Measurements from ENCODE around the gene SNX17. TPM values are rescaled to one million over a fixed set of nuclear protein-coding genes. Genes with fewer than 3 reads are reported as not detected.
A peak's percentile ranks its signal among the peaks of the same experiment; 100 is the strongest.

The SNX17 gene
- total and polyA plus RNA-seq, 2 donors (not counting 1 experiment from before 2014, with no cell fraction given): 118 to 155 TPM

DNA sequence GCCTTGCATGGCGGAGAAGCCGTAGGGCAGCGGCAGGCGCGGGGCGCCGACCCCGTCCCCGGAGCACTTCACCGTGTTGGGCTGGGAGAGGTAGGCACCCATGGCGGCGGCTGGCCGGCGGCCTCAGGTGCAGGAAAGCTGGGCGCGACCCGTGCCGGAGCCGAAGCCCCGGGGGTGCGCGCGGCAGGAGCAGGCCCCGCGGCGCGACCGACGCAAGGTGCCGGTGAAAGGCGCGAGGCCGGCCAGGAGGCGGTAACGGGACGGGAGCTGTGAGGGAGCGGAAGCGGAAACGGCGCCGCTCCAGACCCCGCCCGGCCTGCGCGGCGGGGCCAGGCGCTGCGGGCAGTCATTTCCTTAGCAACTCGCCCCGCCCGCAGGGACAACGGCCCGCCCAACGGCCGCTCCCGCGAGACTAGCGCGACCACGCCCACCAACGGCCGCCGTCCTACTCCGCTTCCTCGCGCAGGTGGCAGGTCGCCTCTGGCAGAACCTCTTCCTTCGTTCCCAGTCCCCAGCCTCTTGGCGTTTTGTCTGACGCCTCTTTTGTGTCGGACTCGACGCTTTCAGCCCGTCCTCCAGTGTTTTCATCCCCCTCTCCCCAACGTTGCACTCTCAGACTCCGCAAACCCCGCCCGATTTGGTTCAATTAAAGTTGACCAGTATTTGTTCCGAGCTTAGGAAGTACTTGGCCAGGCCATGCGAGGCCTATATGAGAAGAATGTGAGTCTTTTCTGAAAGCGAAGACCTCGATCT, 39.1 kb downstream of the SNX17 start, which contains the start of gene PPM1G:
Gene PPM1G, minus strand, starts transcription at position 271 of the 753 bp plus-strand sequence. Its CDS starts 169 bp downstream, at position 102.
- peak; percentile 88 to 89 for DNase-seq (ENCODE audit: low read depth in 2 of 2)
- Histone ChIP-seq H3K79me2 (ENCODE audit: control insufficient read depth, insufficient read depth, low read length) (peaks cover 42% of the 10 kb centered on the region), H3K9me3 (ENCODE audit: control insufficient read depth, insufficient read depth, low read depth, low read length) (no peaks in the 10 kb centered on the region), H3K36me3 (ENCODE audit: control insufficient read depth, insufficient read depth, low read length) (no peaks in the 10 kb centered on the region), H3K4me1 (ENCODE audit: control insufficient read depth, extremely low read depth, insufficient read depth, low read length) (no peaks in the 10 kb centered on the region), H3K27ac (ENCODE audit: insufficient read depth, low read length) (peak within 1 kb of the TSS; percentile 83), H3K9ac (ENCODE audit: insufficient read depth, low read length) (peak within 1 kb of the TSS; percentile 85), H3K4me2 (ENCODE audit: extremely low read depth, insufficient read depth, low read length) (peak within 1 kb of the TSS; percentile 92), H3K4me3 (replicated peaks in 1 of 4; ENCODE audit: control extremely low read depth in 1 of 4, insufficient read depth in 1 of 4, low read depth in 3 of 4, low read length in 4 of 4) (peak within 1 kb of the TSS; percentile 85 to 95 (median 88)), H4K20me1 (ENCODE audit: control insufficient read depth, extremely low read depth, insufficient read depth, low read length) (no peaks in the 10 kb centered on the region), H3K27me3 (ENCODE audit: control insufficient read depth, insufficient read depth, low read length) (no peaks in the 10 kb centered on the region), H2AFZ (ENCODE audit: low read length) (peak within 1 kb of the TSS; percentile 94)
- no peak for TF ChIP-seq EZH2 (IDR thresholded peaks at IDR 0.05; ENCODE audit: low read length, missing control alignments)
- no peak for TF ChIP-seq CTCF (conservative IDR thresholded peaks at IDR 0.05 in 1 of 2, IDR thresholded peaks at IDR 0.05 in 1 of 2; ENCODE audit: low read depth in 1 of 2, low read length in 2 of 2)

- Histone ChIP-seq H3K4me2 (ENCODE audit: extremely low read depth, insufficient read depth, low read length) (no peak overlapping the region), H3K27ac (ENCODE audit: insufficient read depth, low read length) (no peak overlapping the region), H3K4me1 (ENCODE audit: control insufficient read depth, extremely low read depth, insufficient read depth, low read length) (no peaks in the 10 kb centered on the region), H4K20me1 (ENCODE audit: control insufficient read depth, extremely low read depth, insufficient read depth, low read length) (no peaks in the 10 kb centered on the region), H3K9me3 (ENCODE audit: control insufficient read depth, insufficient read depth, low read depth, low read length) (no peaks in the 10 kb centered on the region), H3K79me2 (ENCODE audit: control insufficient read depth, insufficient read depth, low read length) (peaks cover 17% of the 10 kb centered on the region), H3K36me3 (ENCODE audit: control insufficient read depth, insufficient read depth, low read length) (no peaks in the 10 kb centered on the region), H3K4me3 (replicated peaks in 1 of 4; ENCODE audit: control extremely low read depth in 1 of 4, insufficient read depth in 1 of 4, low read depth in 3 of 4, low read length in 4 of 4) (no peak overlapping the region), H3K9ac (ENCODE audit: insufficient read depth, low read length) (no peak overlapping the region), H2AFZ (ENCODE audit: low read length) (no peak overlapping the region), H3K27me3 (ENCODE audit: control insufficient read depth, insufficient read depth, low read length) (no peaks in the 10 kb centered on the region)
- DNase-seq (ENCODE audit: low read depth in 2 of 2): no peak
- TF ChIP-seq EZH2 (IDR thresholded peaks at IDR 0.05; ENCODE audit: low read length, missing control alignments): no peak
- no peak for TF ChIP-seq CTCF (conservative IDR thresholded peaks at IDR 0.05 in 1 of 2, IDR thresholded peaks at IDR 0.05 in 1 of 2; ENCODE audit: low read depth in 1 of 2, low read length in 2 of 2)
These were observed 42.2 kb downstream of the SNX17 start for GRCh38 chr2:27412419-27413152.

GRCh38 chr2:27416151-27416550, 45.7 kb downstream of the SNX17 start:
- Histone ChIP-seq H4K20me1 (ENCODE audit: control insufficient read depth, extremely low read depth, insufficient read depth, low read length) (no peaks in the 10 kb centered on the region), H3K9ac (ENCODE audit: insufficient read depth, low read length) (no peak overlapping the region), H3K4me2 (ENCODE audit: extremely low read depth, insufficient read depth, low read length) (no peak overlapping the region), H3K79me2 (ENCODE audit: control insufficient read depth, insufficient read depth, low read length) (no peaks in the 10 kb centered on the region), H2AFZ (ENCODE audit: low read length) (no peak overlapping the region), H3K27me3 (ENCODE audit: control insufficient read depth, insufficient read depth, low read length) (no peaks in the 10 kb centered on the region), H3K9me3 (ENCODE audit: control insufficient read depth, insufficient read depth, low read depth, low read length) (no peaks in the 10 kb centered on the region), H3K36me3 (ENCODE audit: control insufficient read depth, insufficient read depth, low read length) (no peaks in the 10 kb centered on the region), H3K4me1 (ENCODE audit: control insufficient read depth, extremely low read depth, insufficient read depth, low read length) (no peaks in the 10 kb centered on the region), H3K4me3 (replicated peaks in 1 of 4; ENCODE audit: control extremely low read depth in 1 of 4, insufficient read depth in 1 of 4, low read depth in 3 of 4, low read length in 4 of 4) (no peak overlapping the region), H3K27ac (ENCODE audit: insufficient read depth, low read length) (no peak overlapping the region)
- DNase-seq (ENCODE audit: low read depth in 2 of 2): no peak
- no peak for TF ChIP-seq CTCF (conservative IDR thresholded peaks at IDR 0.05 in 1 of 2, IDR thresholded peaks at IDR 0.05 in 1 of 2; ENCODE audit: low read depth in 1 of 2, low read length in 2 of 2)
- no peak for TF ChIP-seq EZH2 (IDR thresholded peaks at IDR 0.05; ENCODE audit: low read length, missing control alignments)
